Measurements from ENCODE around the gene AP2A2. TPM values are rescaled to one million over a fixed set of nuclear protein-coding genes. Genes with fewer than 3 reads are reported as not detected.

Gene AP2A2
- polyA plus RNA-seq, 1 donor from 2014 or later, result 7.1 TPM

- peaks cover 6 to 27% (median 19%) of the 10 kb centered on the region in 3 donors for H3K4me1 Mint-ChIP-seq
- H3K27ac Mint-ChIP-seq, result peak overlapping the region; percentile 62 to 86 (median 77)
- H3K36me3 Mint-ChIP-seq, result peaks cover 1% of the 10 kb centered on the region
- peak overlapping the region; percentile 78 to 91 (median 88) for H3K4me3 Mint-ChIP-seq
- H3K27me3 Mint-ChIP-seq, result no peaks in the 10 kb centered on the region
- H3K9me3 Mint-ChIP-seq, result no peaks in the 10 kb centered on the region
These were observed 759 bp downstream of the AP2A2 start for GRCh38 chr11:926341-926916.

GRCh38 chr11:927871-928270, 2.2 kb downstream of the AP2A2 start:
- Mint-ChIP-seq H3K36me3 (peaks cover 1% of the 10 kb centered on the region), H3K4me1 (peaks cover 6 to 32% (median 19%) of the 10 kb centered on the region in 3 donors), H3K9me3 (no peaks in the 10 kb centered on the region), H3K27ac (peak overlapping the region in 2 of 3 donors; percentile 11 to 43), H3K4me3 (peak overlapping the region; percentile 57 to 89 (median 64)), H3K27me3 (no peaks in the 10 kb centered on the region)

GRCh38 chr11:928786-929185, 3.1 kb downstream of the AP2A2 start:
- H3K36me3 Mint-ChIP-seq, result peaks cover 1% of the 10 kb centered on the region
- H3K27ac Mint-ChIP-seq, result peak overlapping the region in 2 of 3 donors; percentile 11 to 69
- H3K27me3 Mint-ChIP-seq, result no peaks in the 10 kb centered on the region
- no peaks in the 10 kb centered on the region for H3K9me3 Mint-ChIP-seq
- H3K4me1 Mint-ChIP-seq, result peaks cover 6 to 37% (median 19%) of the 10 kb centered on the region in 3 donors
- H3K4me3 Mint-ChIP-seq, result peak overlapping the region in 3 of 4 donors; percentile 24 to 89 (median 41)

GRCh38 chr11:929405-929804, 3.7 kb downstream of the AP2A2 start:
- no peaks in the 10 kb centered on the region for H3K27me3 Mint-ChIP-seq
- peaks cover 1% of the 10 kb centered on the region for H3K36me3 Mint-ChIP-seq
- H3K9me3 Mint-ChIP-seq, result no peaks in the 10 kb centered on the region
- no peak overlapping the region for H3K4me3 Mint-ChIP-seq
- H3K27ac Mint-ChIP-seq, result peak overlapping the region in 1 of 3 donors; percentile 69
- H3K4me1 Mint-ChIP-seq, result peaks cover 6 to 39% (median 19%) of the 10 kb centered on the region in 3 donors

- H3K4me3 Mint-ChIP-seq, result peak overlapping the region in 1 of 4 donors; percentile 5
- H3K27me3 Mint-ChIP-seq, result no peaks in the 10 kb centered on the region
- no peak overlapping the region for H3K27ac Mint-ChIP-seq
- H3K36me3 Mint-ChIP-seq, result peaks cover 1% of the 10 kb centered on the region
- H3K9me3 Mint-ChIP-seq, result no peaks in the 10 kb centered on the region
- peaks cover 6 to 40% (median 19%) of the 10 kb centered on the region in 3 donors for H3K4me1 Mint-ChIP-seq
These were observed 5.7 kb downstream of the AP2A2 start for GRCh38 chr11:931385-931784.

- Mint-ChIP-seq H3K4me3 (no peak overlapping the region), H3K27me3 (no peaks in the 10 kb centered on the region), H3K9me3 (no peaks in the 10 kb centered on the region), H3K36me3 (peaks cover 1% of the 10 kb centered on the region), H3K4me1 (peaks cover 4 to 36% (median 19%) of the 10 kb centered on the region in 3 donors), H3K27ac (no peak overlapping the region)
These were observed 6.8 kb downstream of the AP2A2 start for GRCh38 chr11:932435-932834.

GRCh38 chr11:933142-933851, 7.6 kb downstream of the AP2A2 start:
- no peaks in the 10 kb centered on the region for H3K27me3 Mint-ChIP-seq
- peak overlapping the region in 1 of 3 donors; percentile 66 for H3K27ac Mint-ChIP-seq
- H3K4me1 Mint-ChIP-seq, result peaks cover 7 to 36% (median 13%) of the 10 kb centered on the region in 3 donors
- peak overlapping the region in 2 of 4 donors; percentile 41 to 56 for H3K4me3 Mint-ChIP-seq
- no peaks in the 10 kb centered on the region for H3K9me3 Mint-ChIP-seq
- H3K36me3 Mint-ChIP-seq, result peaks cover 1% of the 10 kb centered on the region

- H3K27me3 Mint-ChIP-seq, result no peaks in the 10 kb centered on the region
- H3K9me3 Mint-ChIP-seq, result no peaks in the 10 kb centered on the region
- no peak overlapping the region for H3K4me3 Mint-ChIP-seq
- H3K4me1 Mint-ChIP-seq, result peaks cover 6 to 31% (median 7%) of the 10 kb centered on the region in 3 donors
- H3K27ac Mint-ChIP-seq, result peak overlapping the region in 1 of 3 donors; percentile 66
- H3K36me3 Mint-ChIP-seq, result peaks cover 1% of the 10 kb centered on the region
These were observed 8.3 kb downstream of the AP2A2 start for GRCh38 chr11:933936-934335.

- H3K9me3 Mint-ChIP-seq, result no peaks in the 10 kb centered on the region
- H3K36me3 Mint-ChIP-seq, result peaks cover 1% of the 10 kb centered on the region
- H3K4me3 Mint-ChIP-seq, result no peak overlapping the region
- H3K27ac Mint-ChIP-seq, result peak overlapping the region in 1 of 3 donors; percentile 53
- H3K27me3 Mint-ChIP-seq, result no peaks in the 10 kb centered on the region
- peaks cover 6 to 30% (median 8%) of the 10 kb centered on the region in 3 donors for H3K4me1 Mint-ChIP-seq
These were observed 8.9 kb downstream of the AP2A2 start for GRCh38 chr11:934527-934926.

- Mint-ChIP-seq H3K4me3 (no peak overlapping the region), H3K27me3 (no peaks in the 10 kb centered on the region), H3K9me3 (no peaks in the 10 kb centered on the region), H3K36me3 (peaks cover 1% of the 10 kb centered on the region), H3K4me1 (peaks cover 12 to 33% (median 14%) of the 10 kb centered on the region in 3 donors), H3K27ac (no peak overlapping the region)
These were observed 10.5 kb downstream of the AP2A2 start for GRCh38 chr11:936199-936598.

- Mint-ChIP-seq H3K36me3 (no peaks in the 10 kb centered on the region), H3K4me1 (peaks cover 12 to 31% (median 14%) of the 10 kb centered on the region in 3 donors), H3K9me3 (no peaks in the 10 kb centered on the region), H3K27me3 (no peaks in the 10 kb centered on the region), H3K27ac (no peak overlapping the region), H3K4me3 (no peak overlapping the region)
These were observed 12.2 kb downstream of the AP2A2 start for GRCh38 chr11:937841-938261.

GRCh38 chr11:940496-941135, 14.9 kb downstream of the AP2A2 start:
- peak overlapping the region in 1 of 3 donors; percentile 57 for H3K27ac Mint-ChIP-seq
- H3K4me3 Mint-ChIP-seq, result no peak overlapping the region
- peaks cover 12 to 25% (median 21%) of the 10 kb centered on the region in 3 donors for H3K4me1 Mint-ChIP-seq
- no peaks in the 10 kb centered on the region for H3K27me3 Mint-ChIP-seq
- H3K9me3 Mint-ChIP-seq, result no peaks in the 10 kb centered on the region
- no peaks in the 10 kb centered on the region for H3K36me3 Mint-ChIP-seq

- H3K36me3 Mint-ChIP-seq, result no peaks in the 10 kb centered on the region
- H3K27me3 Mint-ChIP-seq, result no peaks in the 10 kb centered on the region
- no peaks in the 10 kb centered on the region for H3K9me3 Mint-ChIP-seq
- H3K4me3 Mint-ChIP-seq, result peak overlapping the region in 1 of 4 donors; percentile 12
- peaks cover 12 to 23% (median 21%) of the 10 kb centered on the region in 3 donors for H3K4me1 Mint-ChIP-seq
- H3K27ac Mint-ChIP-seq, result no peak overlapping the region
These were observed 17.2 kb downstream of the AP2A2 start for GRCh38 chr11:942823-943222.

- H3K4me1 Mint-ChIP-seq, result peaks cover 12 to 16% (median 15%) of the 10 kb centered on the region in 3 donors
- H3K4me3 Mint-ChIP-seq, result no peak overlapping the region
These were observed 19.2 kb downstream of the AP2A2 start for GRCh38 chr11:944711-945470.

More at GRCh38 chr11:944711-945470, 19.2 kb downstream of the AP2A2 start:
- Mint-ChIP-seq H3K9me3 (peaks cover under 1 to 3% (median 2%) of the 10 kb centered on the region in 3 donors), H3K27ac (no peak overlapping the region), H3K27me3 (no peaks in the 10 kb centered on the region), H3K36me3 (peaks cover 7% of the 10 kb centered on the region)

All from IgD-negative memory B cell (primary cell).